Endodermal cell (in vitro differentiated cells): ENCODE data around the gene ACTL8. TPM values are rescaled to one million over a fixed set of nuclear protein-coding genes. Genes with fewer than 3 reads are reported as not detected.

Experiments
- DNase-seq: peaks from one replicate; pipeline ENCODE4 v3.0.0-alpha.2; 2017
- H3K27ac ChIP-seq: 2 replicates; pipeline ENCODE4 v1.5.1; 2013; ENCODE audit warnings: mild to moderate bottlenecking, low read depth, low read length, moderate library complexity
- H3K27me3 ChIP-seq: 2 replicates; pipeline ENCODE4 v1.6.1; 2013; ENCODE audit warnings: mild to moderate bottlenecking, low read length, moderate library complexity; ENCODE audit not compliant: insufficient read depth, control insufficient read depth, poor library complexity, severe bottlenecking
- H3K36me3 ChIP-seq: 2 replicates; pipeline ENCODE4 v1.7.0; 2013; ENCODE audit warnings: mild to moderate bottlenecking, low read length, moderate library complexity; ENCODE audit not compliant: control insufficient read depth, insufficient read depth
- H3K4me1 ChIP-seq: one replicate; pipeline ENCODE4 v1.7.0; 2013; ENCODE audit warnings: low read length; ENCODE audit not compliant: control insufficient read depth, insufficient read depth
- H3K4me3 ChIP-seq: 2 replicates; pipeline ENCODE4 v1.5.1; 2013; ENCODE audit warnings: mild to moderate bottlenecking, low read length, moderate library complexity
- H3K9ac ChIP-seq: 2 replicates; pipeline ENCODE4 v1.6.1; 2013; ENCODE audit warnings: mild to moderate bottlenecking, low read length, moderate library complexity; ENCODE audit not compliant: poor library complexity, severe bottlenecking; ENCODE audit errors: extremely low read depth
- H3K9me3 ChIP-seq: 2 replicates; pipeline ENCODE4 v1.6.1; 2013; ENCODE audit warnings: mild to moderate bottlenecking, low read length, moderate library complexity; ENCODE audit not compliant: control insufficient read depth
- H3K27ac Mint-ChIP-seq: 2 replicates; pipeline ENCODE4 v1.8.0; 2020; ENCODE audit warnings: mixed read lengths
- H3K27me3 Mint-ChIP-seq: 2 replicates; pipeline ENCODE4 v1.8.0; 2021; ENCODE audit warnings: mild to moderate bottlenecking, mixed read lengths; ENCODE audit not compliant: insufficient read depth
- H3K36me3 Mint-ChIP-seq: 2 replicates; pipeline ENCODE4 v1.8.0; 2020; ENCODE audit warnings: low read depth, mixed read lengths
- H3K4me1 Mint-ChIP-seq: 2 replicates; pipeline ENCODE4 v1.8.0; 2020; ENCODE audit warnings: mixed read lengths
- H3K4me3 Mint-ChIP-seq: 2 replicates; pipeline ENCODE4 v1.8.0; 2020; ENCODE audit warnings: mild to moderate bottlenecking, moderate library complexity, mixed read lengths
- H3K9me3 Mint-ChIP-seq: 2 replicates; pipeline ENCODE4 v1.8.0; 2020; ENCODE audit warnings: mild to moderate bottlenecking, mixed read lengths
- CTCF ChIP-seq: fragments of 200-600 bp; sonication (generic); conservative IDR thresholded peaks from 2 replicates; pipeline ENCODE4 v1.5.0; 2021; ENCODE audit warnings: antibody characterized with exemption, mild to moderate bottlenecking
- WGBS, 2 experiments: methylation state at CpG; one replicate each; pipeline versions ENCODE4 v1.1.5 to v1.1.7; 2013; ENCODE audit warnings: missing lambda C conversion rate in 2 of 2, mixed read lengths in 1 of 2; ENCODE audit not compliant: insufficient coverage in 1 of 2, insufficient read length in 1 of 2; 5-methylcytosine and 5-hydroxymethylcytosine counted together
- total RNA-seq, 2 donors: library from RNA; stranded (reverse); fragmentation: NEBNext Ultra II Directional in 1 of 2; extraction: Animal tissue kit (Norgen Biotek cat#: 25700) in 1 of 2; gene quantifications; 2 replicates in 1 of 2; 3 replicates in 1 of 2; pipeline ENCODE4 v1.2.1, GENCODE V29; 2021

Gene ACTL8
- total RNA-seq, 2 donors from 2014 or later, result not detected

- Histone ChIP-seq H3K36me3 (no peaks in the 10 kb centered on the region), H3K4me3 (no peak overlapping the region), H3K27me3 (peaks cover 9% of the 10 kb centered on the region), H3K27ac (no peak overlapping the region), H3K4me1 (no peaks in the 10 kb centered on the region), H3K9ac (no peak overlapping the region), H3K9me3 (no peaks in the 10 kb centered on the region)
- Mint-ChIP-seq H3K27ac (no peak overlapping the region), H3K36me3 (no peaks in the 10 kb centered on the region), H3K9me3 (no peaks in the 10 kb centered on the region), H3K27me3 (peaks cover 14% of the 10 kb centered on the region), H3K4me1 (no peaks in the 10 kb centered on the region), H3K4me3 (no peak overlapping the region)
- no peak for TF ChIP-seq CTCF
- WGBS, 2 experiments, result 94 to 100% methylated on average over 1 to 8 of the region's 8 CpGs
- DNase-seq, result no peak
These were observed 65.1 kb downstream of the ACTL8 start for GRCh38 chr1:17820198-17820597.

DNA sequence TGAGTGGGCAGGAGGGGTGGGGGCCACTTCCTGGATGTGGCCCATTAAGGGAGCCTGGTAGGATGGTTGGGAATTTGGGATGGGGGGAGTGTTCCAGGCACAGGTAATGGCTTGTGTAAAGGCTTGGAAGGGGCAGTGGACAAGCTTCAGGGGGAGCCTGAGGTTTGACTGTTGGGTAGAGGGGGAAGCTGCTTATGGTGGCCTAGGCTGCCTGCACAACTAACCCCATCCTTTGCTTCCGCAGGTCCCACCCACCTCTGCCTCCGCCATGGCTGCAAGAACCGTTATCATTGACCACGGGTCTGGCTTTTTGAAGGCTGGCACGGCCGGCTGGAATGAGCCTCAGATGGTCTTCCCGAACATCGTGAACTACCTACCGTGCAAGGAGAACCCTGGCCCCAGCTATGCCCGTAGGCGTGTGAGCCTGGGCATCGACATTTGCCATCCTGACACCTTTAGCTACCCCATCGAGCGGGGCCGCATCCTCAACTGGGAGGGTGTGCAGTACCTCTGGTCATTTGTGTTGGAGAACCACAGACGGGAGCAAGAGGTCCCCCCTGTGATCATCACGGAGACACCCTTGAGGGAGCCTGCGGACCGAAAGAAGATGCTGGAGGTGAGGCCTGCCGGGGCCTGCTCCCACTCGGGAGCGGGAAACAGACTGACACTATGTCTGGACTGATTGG, 67.8 kb downstream of the ACTL8 start:
- no peaks in the 10 kb centered on the region for H3K36me3 Mint-ChIP-seq
- no peak overlapping the region for H3K27ac ChIP-seq
- no peak overlapping the region for H3K27ac Mint-ChIP-seq
- no peaks in the 10 kb centered on the region for H3K4me1 Mint-ChIP-seq
- H3K9me3 Mint-ChIP-seq, result no peaks in the 10 kb centered on the region
- no peaks in the 10 kb centered on the region for H3K36me3 ChIP-seq
- WGBS, 2 experiments, result 93 to 98% methylated on average over 18 to 22 of the region's 22 CpGs
- no peak for TF ChIP-seq CTCF
- no peaks in the 10 kb centered on the region for H3K4me1 ChIP-seq
- no peak overlapping the region for H3K9ac ChIP-seq
- H3K4me3 ChIP-seq, result no peak overlapping the region
- H3K27me3 Mint-ChIP-seq, result peaks cover 19% of the 10 kb centered on the region
- no peaks in the 10 kb centered on the region for H3K9me3 ChIP-seq
- DNase-seq, result no peak
- H3K27me3 ChIP-seq, result peaks cover 16% of the 10 kb centered on the region
- no peak overlapping the region for H3K4me3 Mint-ChIP-seq

DNA sequence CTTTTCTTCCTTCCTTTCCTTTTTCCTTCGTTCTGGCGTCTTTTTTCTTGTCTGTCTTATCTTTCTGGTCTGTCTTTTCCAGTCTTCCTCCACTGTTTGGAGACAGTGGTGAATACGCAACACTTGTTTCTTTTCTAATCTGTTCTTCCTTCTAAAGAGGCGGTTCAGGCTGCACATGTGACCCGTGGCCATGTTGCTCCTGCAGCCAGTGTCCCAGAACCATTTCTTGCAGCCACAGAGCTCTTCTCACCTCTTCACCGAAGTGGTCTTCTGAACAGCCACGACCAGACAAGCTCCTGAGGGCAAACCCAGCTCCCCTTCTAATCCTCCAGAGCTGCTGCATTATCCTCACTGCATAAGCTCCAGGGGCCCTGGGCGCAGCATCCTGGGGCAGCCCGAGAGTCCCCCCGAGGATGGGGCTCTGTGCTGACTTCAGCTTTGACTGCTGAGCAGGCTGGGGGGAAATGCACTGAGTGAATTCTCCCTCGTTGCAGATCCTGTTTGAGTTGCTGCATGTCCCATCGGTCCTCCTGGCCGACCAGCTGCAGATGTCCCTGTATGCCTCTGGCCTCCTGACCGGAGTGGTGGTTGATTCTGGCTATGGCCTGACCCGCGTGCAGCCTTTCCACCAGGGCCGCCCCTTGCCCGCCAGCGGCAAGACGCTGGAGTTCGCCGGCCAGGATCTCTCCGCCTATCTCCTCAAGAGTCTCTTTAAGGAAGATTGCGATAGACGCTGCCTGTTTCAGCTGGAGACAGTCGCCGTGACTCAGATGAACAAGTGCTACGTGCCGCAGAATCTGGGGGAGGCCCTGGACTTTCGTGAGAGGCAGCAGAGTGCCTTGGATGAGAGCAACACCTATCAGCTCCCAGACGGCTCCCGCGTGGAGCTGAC, 70.4 kb downstream of the ACTL8 start:
- Mint-ChIP-seq H3K27ac (no peak overlapping the region), H3K36me3 (no peaks in the 10 kb centered on the region), H3K4me1 (no peaks in the 10 kb centered on the region), H3K4me3 (no peak overlapping the region), H3K9me3 (no peaks in the 10 kb centered on the region), H3K27me3 (peaks cover 14% of the 10 kb centered on the region)
- H3K4me3 ChIP-seq, result no peak overlapping the region
- no peak overlapping the region for H3K27ac ChIP-seq
- peaks cover 39% of the 10 kb centered on the region for H3K27me3 ChIP-seq
- DNase-seq, result no peak
- no peak for TF ChIP-seq CTCF
- H3K9ac ChIP-seq, result no peak overlapping the region
- whole genome bisulfite sequencing, 2 experiments, result 87 to 91% methylated on average over 30 to 33 of the region's 33 CpGs
- H3K9me3 ChIP-seq, result no peaks in the 10 kb centered on the region
- H3K4me1 ChIP-seq, result no peaks in the 10 kb centered on the region
- H3K36me3 ChIP-seq, result no peaks in the 10 kb centered on the region
